ENCODE measurements around the gene ATG14. TPM values are rescaled to one million over a fixed set of nuclear protein-coding genes. Genes with fewer than 3 reads are reported as not detected.
A peak's percentile ranks its signal among the peaks of the same experiment; 100 is the strongest.

ATG14 gene
- total RNA-seq, 1 experiment from 2014 or later, result 13.6 TPM

DNA sequence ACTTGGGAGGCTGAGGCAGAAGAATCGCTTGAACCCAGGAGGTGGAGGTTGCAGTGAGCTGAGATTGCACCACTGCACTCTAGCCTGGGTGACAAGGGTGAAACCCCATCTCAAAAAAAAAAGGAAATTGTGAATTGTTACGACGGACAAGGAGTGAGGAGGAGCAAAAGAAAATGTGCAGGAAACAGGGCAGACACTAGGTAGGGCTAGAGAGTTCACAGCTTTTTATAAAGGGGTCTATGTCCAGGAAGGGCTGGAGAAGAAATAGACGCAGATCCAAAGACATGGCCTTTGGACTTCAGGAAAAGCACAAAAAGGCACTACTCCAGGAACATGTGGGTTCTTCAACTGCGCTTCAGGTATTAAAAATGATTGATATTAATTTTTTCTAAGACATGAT, 34.4 kb downstream of the ATG14 start:
- TF ChIP-seq, protein P1, sequence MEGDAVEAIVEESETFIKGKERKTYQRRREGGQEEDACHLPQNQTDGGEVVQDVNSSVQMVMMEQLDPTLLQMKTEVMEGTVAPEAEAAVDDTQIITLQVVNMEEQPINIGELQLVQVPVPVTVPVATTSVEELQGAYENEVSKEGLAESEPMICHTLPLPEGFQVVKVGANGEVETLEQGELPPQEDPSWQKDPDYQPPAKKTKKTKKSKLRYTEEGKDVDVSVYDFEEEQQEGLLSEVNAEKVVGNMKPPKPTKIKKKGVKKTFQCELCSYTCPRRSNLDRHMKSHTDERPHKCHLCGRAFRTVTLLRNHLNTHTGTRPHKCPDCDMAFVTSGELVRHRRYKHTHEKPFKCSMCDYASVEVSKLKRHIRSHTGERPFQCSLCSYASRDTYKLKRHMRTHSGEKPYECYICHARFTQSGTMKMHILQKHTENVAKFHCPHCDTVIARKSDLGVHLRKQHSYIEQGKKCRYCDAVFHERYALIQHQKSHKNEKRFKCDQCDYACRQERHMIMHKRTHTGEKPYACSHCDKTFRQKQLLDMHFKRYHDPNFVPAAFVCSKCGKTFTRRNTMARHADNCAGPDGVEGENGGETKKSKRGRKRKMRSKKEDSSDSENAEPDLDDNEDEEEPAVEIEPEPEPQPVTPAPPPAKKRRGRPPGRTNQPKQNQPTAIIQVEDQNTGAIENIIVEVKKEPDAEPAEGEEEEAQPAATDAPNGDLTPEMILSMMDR (conservative IDR thresholded peaks at IDR 0.05), result no peak
- TF ChIP-seq EZH2 (IDR thresholded peaks at IDR 0.05; ENCODE audit: low read depth), result no peak
- no peaks in the 10 kb centered on the region for H3K27me3 ChIP-seq (ENCODE audit: insufficient read depth, low read depth)
- H3K79me2 ChIP-seq (ENCODE audit: low read depth), result no peaks in the 10 kb centered on the region
- no peaks in the 10 kb centered on the region for H3K9me3 ChIP-seq (ENCODE audit: insufficient read depth, low read depth)
- H3K4me2 ChIP-seq, result no peak overlapping the region
- peaks cover 14% of the 10 kb centered on the region; the same call in 1 of the 2 replicates for H3K4me1 ChIP-seq (replicated peaks; ENCODE audit: insufficient read depth)
- POLR2A ChIA-PET (ENCODE audit: unreplicated experiment), result no interaction called here
- no peak overlapping the region for H3K27ac ChIP-seq
- peaks cover 10% of the 10 kb centered on the region; the same call in 1 of the 2 replicates for H3K36me3 ChIP-seq (ENCODE audit: low read depth)
- CTCF ChIA-PET, result no interaction called here
- H3F3A ChIP-seq (ENCODE audit: insufficient read depth, low read depth), result no peaks in the 10 kb centered on the region; the same call in 1 of the 2 replicates
- DNase-seq, result no peak
- H3K4me3 ChIP-seq, result no peak overlapping the region
- H3K9me2 ChIP-seq (ENCODE audit: insufficient read depth), result no peaks in the 10 kb centered on the region
- no peak overlapping the region for H2AFZ ChIP-seq
- no TSS peak for BruUV-seq (replicated peaks)
- no peaks in the 10 kb centered on the region for H4K20me1 ChIP-seq (ENCODE audit: insufficient read depth)
- intact Hi-C loops (cut with micrococcal nuclease; ENCODE audit: unreplicated experiment), result no loop called here

DNA sequence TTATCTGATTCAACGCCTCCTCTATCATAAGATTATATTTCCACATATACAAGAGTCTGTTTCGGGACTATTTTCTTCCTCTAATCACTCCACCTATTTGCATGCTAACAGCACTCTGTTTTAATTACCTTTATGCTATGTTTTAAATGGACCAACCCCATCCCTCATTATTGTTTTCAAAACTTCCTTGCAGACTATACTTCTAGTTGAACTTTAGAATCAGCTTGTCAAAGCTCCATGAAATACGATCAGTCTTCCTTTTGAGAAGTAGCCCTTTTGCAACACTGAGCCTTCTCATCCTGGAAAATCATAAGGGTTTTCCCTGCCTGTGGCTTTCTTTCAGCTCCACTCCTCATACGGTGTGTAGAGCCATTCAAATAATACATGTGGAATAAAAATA, 36.9 kb downstream of the ATG14 start:
- H3K9me3 ChIP-seq (ENCODE audit: insufficient read depth, low read depth), result no peaks in the 10 kb centered on the region
- ChIA-PET POLR2A (ENCODE audit: unreplicated experiment) (no interaction called here), CTCF (interaction anchor here (0.7 kb wide), 1 partner anchor 11 kb away, joined by 6 read pairs; no protein-coding TSS in a partner anchor)
- H3K27ac ChIP-seq, result no peak overlapping the region
- H3K79me2 ChIP-seq (ENCODE audit: low read depth), result no peaks in the 10 kb centered on the region
- H3K4me1 ChIP-seq (replicated peaks; ENCODE audit: insufficient read depth), result peaks cover 8% of the 10 kb centered on the region; the same call in 1 of the 2 replicates
- peaks cover 3% of the 10 kb centered on the region; the same call in 1 of the 2 replicates for H3K36me3 ChIP-seq (ENCODE audit: low read depth)
- TF ChIP-seq EZH2 (IDR thresholded peaks at IDR 0.05; ENCODE audit: low read depth), result no peak
- TF ChIP-seq, protein P1 (conservative IDR thresholded peaks at IDR 0.05), result no peak
- no peak for DNase-seq
- no peak overlapping the region for H3K4me3 ChIP-seq
- H2AFZ ChIP-seq, result no peak overlapping the region
- BruUV-seq (replicated peaks), result no TSS peak
- H3F3A ChIP-seq (ENCODE audit: insufficient read depth, low read depth), result no peaks in the 10 kb centered on the region; the same call in 1 of the 2 replicates
- no peaks in the 10 kb centered on the region for H3K27me3 ChIP-seq (ENCODE audit: insufficient read depth, low read depth)
- intact Hi-C loops (cut with micrococcal nuclease; ENCODE audit: unreplicated experiment), result no loop called here
- no peaks in the 10 kb centered on the region for H4K20me1 ChIP-seq (ENCODE audit: insufficient read depth)
- no peak overlapping the region for H3K4me2 ChIP-seq
- no peaks in the 10 kb centered on the region for H3K9me2 ChIP-seq (ENCODE audit: insufficient read depth)

DNA sequence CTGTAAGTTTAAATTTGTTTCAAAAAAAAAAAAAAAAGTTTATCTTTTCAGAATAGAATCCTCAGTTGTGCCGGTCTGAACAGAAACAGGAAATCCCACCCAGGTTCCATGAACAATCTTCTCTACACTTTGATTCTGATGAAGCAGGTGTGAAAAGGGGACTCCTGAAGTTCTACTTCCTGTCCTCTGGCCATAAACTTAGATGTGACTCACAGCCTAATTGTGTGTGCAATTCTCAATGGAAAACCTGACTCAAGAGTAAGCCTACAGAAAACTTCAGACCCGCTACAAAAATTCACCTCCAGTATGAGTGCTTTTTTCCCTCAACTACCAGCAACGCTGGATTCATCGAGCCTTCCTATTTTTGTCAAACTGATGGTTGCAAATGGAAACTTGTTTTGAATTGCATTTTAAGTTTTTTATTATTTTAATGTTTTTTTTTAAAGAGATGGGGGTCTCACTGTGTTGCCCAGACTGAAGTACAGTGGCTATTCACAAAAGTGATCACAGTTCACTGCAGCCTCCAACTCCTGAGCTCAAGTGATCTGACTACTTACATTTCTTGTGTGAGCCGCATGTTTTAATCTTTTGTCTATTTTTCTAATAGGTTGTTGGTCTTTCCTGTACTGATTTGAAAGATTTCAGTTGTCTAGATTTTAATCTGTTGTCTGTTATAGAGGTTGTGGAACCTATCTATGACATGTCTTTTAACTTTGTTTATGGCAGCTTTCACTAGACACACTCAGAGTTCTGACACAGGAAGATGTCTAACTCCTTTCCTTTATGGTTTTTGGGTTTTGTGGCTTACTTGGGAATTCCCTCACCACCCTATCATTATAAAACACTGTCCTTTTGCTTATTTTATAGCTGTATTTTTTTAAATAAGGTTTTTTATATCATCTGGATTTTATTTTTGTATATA, 37.6 kb downstream of the ATG14 start:
- Histone ChIP-seq H3K4me2 (no peak overlapping the region), H3K27ac (peak overlapping the region; percentile 30; the same call in 1 of the 2 replicates), H3K4me3 (no peak overlapping the region), H3K79me2 (ENCODE audit: low read depth) (no peaks in the 10 kb centered on the region), H3F3A (ENCODE audit: insufficient read depth, low read depth) (no peaks in the 10 kb centered on the region; the same call in 1 of the 2 replicates), H3K9me2 (ENCODE audit: insufficient read depth) (no peaks in the 10 kb centered on the region), H3K4me1 (replicated peaks; ENCODE audit: insufficient read depth) (peaks cover 8% of the 10 kb centered on the region; the same call in 1 of the 2 replicates), H4K20me1 (ENCODE audit: insufficient read depth) (no peaks in the 10 kb centered on the region), H2AFZ (no peak overlapping the region), H3K36me3 (ENCODE audit: low read depth) (peaks cover 3% of the 10 kb centered on the region; the same call in 1 of the 2 replicates), H3K9me3 (ENCODE audit: insufficient read depth, low read depth) (no peaks in the 10 kb centered on the region), H3K27me3 (ENCODE audit: insufficient read depth, low read depth) (no peaks in the 10 kb centered on the region)
- ChIA-PET CTCF (no interaction called here), POLR2A (ENCODE audit: unreplicated experiment) (no interaction called here)
- no TSS peak for BruUV-seq (replicated peaks)
- TF ChIP-seq, protein P1 (conservative IDR thresholded peaks at IDR 0.05), result no peak
- no peak for TF ChIP-seq EZH2 (IDR thresholded peaks at IDR 0.05; ENCODE audit: low read depth)
- intact Hi-C loops (cut with micrococcal nuclease; ENCODE audit: unreplicated experiment), result no loop called here
- DNase-seq, result peak in 1 of 2 experiments; percentile 46
